ENCODE results near the gene SWI5. TPM values are rescaled to one million over a fixed set of nuclear protein-coding genes. Genes with fewer than 3 reads are reported as not detected.

The SWI5 gene
- total and polyA plus RNA-seq, 9 of the 15 experiments (the other 6 are each of a cell fraction or from before 2014, with no cell fraction given): 62.8 to 133 (median 95.9) TPM

- TF ChIP-seq THAP12 (CRISPR knock-in tag; IDR thresholded peaks at IDR 0.05) (peak; percentile 62), DIDO1 (tag; IDR thresholded peaks at IDR 0.05; ENCODE audit: low read depth) (no peak), PRPF4 (IDR thresholded peaks at IDR 0.05; ENCODE audit: insufficient read depth, low read depth, low read length, poor library complexity, severe bottlenecking) (no peak), NR4A1 (CRISPR knock-in tag; IDR thresholded peaks at IDR 0.05) (peak; percentile 8; the same call in 1 of the 2 replicates), NR4A1 (tag; IDR thresholded peaks at IDR 0.05) (no peak), SMAD1 (IDR thresholded peaks at IDR 0.05; ENCODE audit: low read depth, low read length, partially characterized antibody) (no peak), XRCC3 (IDR thresholded peaks at IDR 0.05) (no peak), ZNF75A (CRISPR knock-in tag; IDR thresholded peaks at IDR 0.05) (no peak), CC2D1A (IDR thresholded peaks at IDR 0.05) (peak; percentile 29)
These were observed 21.0 kb upstream of the SWI5 start (continued) for GRCh38 chr9:128254855-128255759.
